ENCODE results near the gene CEACAM21.
A peak's percentile ranks its signal among the peaks of the same experiment; 100 is the strongest.

Gene CEACAM21

DNA sequence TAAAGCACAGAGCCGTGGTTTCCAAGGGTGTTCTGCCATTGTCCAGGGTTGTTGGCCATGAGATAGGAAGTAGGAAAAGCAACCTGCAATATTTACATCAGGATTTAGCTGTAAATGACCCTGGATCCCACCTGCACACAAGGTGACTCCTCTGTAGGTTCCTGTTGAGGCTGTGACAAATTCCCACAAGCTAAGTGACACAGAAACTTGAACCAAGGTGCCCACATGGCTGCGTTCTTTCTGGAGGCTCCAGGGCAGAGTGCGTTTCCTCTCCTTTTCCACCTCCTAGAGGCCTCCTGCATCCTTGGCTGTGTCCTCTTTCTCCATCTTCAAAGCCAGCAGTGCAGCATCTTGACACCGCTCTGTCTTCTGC, 11.9 kb downstream of the CEACAM21 start:
- DNase-seq = no peak

DNA sequence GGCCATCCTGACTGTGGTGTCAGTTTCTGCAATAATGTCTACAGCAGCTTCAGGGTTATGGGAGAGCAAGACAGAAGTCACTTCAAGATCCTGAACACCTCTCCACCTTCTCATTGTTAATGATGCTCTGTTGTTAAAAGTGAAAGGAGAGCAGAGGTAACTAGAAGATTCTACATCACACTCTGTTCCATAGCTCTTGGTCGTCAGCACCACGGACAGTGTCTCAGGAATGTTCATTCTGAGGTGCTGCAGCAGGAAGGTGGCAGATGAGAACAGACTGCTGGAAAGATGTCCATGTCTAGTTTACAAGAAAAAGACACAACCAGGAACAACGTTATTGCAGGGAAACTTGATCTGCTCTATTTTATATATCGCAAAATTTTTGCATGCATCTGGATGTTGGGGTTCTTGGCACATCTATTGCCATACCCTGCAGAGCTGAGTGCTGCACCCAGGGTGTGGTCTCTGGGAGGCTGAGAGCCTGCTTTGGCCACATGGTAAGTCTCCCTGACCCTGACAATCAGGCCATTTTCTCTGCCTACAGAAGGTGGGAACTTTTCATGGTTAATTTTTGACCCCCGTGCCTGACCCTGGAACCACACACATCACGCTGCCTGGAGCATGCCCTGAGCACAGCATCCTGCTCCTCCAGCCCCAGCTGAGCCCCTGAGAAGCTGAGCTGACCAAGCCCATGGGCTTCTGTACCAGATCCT, 12.7 kb downstream of the CEACAM21 start:
- DNase-seq = no peak

DNA sequence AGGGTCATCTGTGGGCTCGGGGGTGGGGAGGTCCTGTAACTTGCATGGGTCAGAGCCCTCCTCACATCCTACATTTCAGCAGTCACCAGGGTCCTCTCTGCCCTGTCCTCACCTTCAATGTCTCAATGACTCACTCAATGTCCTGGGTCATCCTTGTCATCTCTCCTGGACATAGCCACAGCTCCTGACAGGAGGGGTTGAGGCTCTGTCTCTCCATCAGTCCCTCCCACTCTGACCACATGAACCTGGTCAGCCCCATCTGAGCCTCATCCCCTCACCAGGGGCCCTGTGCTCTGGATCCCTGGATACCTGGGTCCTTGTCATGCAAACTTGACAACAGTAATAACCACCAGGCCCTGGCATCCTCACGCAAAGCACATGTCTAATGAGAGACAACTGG, 13.4 kb downstream of the CEACAM21 start:
- DNase-seq = no peak

DNA sequence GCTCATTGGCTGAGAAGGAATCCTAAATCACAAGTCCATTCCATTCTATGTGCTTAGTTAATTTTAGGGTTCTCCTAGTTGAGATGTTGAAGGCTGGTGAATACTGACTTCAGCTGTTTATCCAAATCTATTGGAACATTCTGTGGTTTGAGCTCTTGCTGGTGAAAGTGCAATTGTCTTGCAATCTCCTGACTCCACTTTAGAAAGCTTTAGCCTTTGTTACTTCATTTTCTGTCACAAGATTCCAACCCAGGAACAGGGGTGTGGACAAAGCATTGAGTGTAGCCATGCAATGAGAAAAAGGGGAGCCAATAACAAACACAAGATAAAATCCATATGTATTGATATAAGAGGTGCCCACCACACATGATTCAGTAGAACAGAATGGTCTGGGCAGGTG, 15.0 kb downstream of the CEACAM21 start:
- no peak for DNase-seq

DNA sequence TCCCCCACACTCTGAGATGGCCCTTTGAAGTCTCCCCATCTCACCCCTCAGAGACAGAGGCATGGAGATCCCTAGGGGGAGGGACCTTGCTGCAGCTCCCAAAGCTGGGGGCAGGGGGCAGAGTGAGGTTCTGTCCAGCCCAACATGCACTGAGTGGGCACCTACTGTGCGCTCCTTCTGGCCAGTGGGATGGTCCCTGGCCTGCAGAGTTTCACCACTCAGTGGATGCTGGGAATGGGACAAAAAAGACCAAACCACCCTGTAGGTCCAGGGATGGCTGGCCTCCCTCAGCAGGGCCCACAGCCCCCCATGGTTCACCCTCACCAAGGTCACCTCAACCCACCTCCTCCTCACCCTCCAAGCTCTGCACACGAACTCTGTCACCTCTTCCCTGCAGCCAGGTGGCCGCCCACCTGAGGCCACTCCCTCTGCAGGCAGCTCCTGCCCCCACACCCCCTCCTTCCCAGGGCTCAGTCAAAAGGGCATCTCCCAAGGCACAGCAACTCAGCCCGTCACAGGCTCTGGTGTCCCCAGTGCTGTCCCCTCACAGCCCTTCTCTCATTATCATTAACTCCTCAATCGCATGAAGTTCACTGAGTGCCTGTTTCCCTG, 16.1 kb downstream of the CEACAM21 start:
- no peak for DNase-seq

DNA sequence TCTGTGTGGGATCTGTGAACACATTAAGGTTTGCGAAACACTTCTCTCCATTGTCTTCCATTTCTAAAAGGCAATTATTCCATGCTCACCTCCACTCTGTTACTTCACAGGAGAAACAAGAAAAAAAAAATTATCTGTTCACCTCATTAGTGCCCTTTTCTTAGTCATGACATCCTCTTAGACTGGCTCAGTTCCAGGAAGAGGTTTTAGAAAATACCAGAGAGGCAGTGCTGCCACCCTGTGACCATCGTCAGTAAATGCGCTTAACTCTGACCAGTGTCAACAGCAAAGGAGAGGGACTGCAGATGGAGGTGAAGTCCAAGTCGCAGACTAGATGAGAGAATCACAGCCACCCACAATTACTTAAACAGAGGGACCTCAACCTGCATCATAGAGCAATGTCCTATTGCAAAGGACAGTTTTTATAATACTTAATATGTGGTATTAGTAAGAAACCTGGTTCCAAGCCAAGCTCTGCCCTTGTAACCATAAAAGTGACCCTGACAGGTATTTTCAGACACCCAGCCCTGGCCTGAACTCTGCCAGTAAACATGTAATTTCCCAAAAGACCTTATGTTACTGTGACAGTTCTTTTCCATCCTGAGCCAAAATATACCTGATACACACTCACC, 19.4 kb downstream of the CEACAM21 start:
- DNase-seq = peak; percentile 5

DNA sequence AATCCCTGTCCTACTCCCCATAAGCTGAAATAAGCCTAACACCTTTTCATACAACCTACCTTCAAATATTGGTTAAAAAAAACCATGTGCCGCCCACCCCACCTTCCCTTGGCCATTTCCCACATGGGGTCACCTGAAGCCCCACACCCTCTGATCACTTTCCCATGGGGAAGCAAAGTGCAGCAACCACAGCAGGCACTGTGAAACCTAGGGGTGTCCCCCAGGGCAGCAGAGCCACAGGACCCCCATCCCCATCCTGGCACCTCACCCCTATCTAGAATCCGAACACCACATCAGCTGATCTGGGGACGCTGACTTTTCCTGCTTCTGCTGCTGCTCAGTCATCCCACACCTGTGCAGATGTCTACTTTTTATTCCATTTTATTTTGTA, 19.9 kb downstream of the CEACAM21 start:
- no peak for DNase-seq

DNA sequence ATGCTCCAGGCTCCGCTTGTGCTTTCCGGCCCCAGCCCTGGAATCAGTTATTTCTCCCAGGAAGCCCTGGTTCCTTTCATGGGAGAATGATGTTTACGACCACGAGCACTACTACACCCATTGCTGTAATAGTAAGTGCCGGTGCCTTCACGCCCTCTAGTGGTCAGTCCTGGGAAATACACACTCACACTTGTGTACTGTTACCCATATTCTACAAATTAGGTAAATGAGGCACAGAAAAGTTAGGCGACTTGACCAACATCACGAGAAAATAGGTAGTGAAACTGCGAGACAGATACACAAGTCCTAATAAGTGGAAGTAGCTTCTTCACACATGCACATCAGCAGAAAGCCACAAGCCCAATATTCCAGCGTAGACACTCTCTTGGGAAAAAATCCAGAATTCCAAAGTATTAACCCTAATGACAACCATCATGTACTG, 21.7 kb downstream of the CEACAM21 start:
- peak; percentile 35 for DNase-seq

DNA sequence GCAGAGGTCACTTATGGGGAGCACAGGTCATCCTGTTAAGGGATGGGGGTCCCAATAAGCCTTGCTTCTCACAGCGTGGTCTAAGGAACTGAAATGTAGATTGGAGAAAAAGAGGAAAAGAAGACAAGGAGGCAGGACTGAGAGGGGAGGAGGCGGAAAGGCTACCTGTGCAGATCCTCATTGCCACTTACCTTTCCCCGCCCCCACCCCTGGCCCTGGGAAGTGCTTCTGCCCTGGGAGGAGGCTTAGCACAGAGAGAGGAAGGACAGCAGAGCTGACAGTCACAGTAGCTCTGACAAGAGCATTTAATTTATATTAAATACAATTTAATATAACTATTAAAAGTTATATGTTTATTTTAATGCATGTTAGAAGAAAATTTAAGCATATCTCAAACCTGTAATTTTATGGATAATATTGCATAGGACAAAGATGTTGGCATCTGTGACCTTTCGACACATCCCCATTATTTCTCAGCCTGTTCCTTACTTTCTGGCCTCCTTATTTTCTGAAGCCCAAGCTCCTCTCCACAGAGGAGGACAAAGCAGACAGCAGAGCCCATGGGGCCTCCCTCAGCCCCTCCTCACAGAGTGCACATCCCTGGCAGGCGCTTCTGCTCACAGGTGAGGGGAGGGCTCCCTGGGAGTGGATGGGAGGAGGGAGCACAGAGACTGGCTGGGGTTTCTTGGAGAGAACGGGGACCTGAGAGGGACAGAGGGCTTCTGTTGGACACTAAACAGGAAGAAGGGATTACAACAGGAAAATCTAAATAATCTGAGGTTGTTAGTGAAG, 23.4 kb downstream of the CEACAM21 start:
- no peak for DNase-seq

DNA sequence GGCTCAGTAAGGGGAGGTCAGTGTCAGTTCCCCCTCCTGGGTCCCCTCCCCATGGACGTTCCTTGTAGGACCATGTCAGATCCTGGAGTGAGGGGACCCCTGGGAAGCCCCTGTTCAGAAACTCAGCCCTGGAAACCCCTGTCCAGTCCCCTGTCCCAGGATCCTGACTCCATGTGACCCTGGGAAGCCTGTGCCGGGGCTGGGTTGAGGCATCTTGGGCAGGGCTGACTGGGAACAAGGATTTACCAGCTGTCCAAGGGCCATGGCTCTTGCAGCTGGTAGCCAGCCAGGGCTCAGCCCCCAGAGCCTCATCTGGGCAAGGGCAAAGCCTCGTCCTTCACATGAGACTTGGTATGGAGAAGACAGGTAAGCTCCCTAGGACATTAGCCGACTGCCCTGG, 25.8 kb downstream of the CEACAM21 start:
- no peak for DNase-seq

DNA sequence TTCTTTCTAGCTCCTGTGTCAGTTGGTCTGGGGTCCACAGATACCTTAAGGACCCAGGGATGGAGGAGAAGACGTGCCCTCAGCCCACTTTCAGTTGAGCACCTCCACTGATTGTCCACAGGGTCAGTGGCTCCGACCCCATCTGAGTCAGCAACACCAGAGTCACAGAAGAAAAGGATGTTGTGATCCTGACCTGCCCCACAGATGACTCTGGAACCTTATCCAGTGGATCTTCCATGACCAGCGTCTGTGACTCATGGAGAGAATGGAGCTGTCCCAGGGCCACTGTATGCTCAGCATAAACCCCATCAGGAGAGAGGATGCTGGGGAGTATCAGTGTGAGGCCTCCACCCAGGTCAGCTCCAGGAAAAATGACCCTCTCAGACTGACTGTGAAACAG, 28.9 kb downstream of the CEACAM21 start:
- no peak for DNase-seq

DNA sequence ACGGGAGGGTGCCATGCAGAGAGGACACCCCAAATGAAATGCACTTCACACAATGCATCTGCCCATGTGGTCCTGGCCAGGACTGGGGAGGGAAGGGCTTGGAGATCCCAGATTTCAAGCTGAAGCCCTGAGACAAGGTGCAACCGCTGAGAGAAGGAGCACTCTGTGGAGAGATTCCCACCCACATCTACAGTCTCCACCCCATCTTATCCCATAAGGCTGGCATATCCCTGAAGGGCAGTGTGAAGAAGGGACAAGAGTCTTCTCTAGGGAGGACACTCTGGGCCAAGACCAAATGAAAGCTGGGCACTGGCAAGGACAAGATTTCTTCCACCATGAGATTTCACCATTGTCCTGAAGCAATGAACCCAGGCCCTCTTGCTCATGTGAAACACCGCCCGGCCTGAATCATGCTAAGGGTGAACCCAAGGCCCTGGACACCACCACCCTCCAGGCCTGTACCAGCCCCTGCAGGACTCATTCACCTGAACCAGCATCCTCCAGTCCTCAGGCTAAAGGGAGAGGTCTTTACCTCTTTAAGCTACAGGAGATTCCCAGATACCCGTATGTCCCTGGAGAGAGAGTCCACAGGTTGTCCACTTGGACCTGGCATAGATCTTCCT, 30.4 kb downstream of the CEACAM21 start:
- DNase-seq = no peak

DNA sequence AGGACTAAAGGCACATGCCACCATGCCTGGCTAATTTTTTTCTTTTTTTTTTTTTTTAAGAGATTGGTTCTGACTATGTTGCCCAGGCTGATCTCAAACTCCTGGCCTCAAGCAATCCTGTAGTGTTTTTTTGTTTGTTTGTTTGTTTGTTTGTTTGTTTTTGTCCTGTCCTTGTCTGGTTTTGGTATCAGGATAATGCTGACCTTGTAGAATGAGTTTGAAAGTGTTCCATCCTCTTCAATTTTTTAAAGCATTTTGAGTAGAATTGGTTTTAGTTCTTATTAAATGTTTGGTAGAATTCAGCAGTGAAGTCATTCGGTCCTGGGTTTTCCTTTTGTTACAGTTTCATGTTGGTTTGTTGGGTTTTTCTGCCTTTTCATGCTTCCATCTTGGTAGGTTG, 31.7 kb downstream of the CEACAM21 start:
- DNase-seq = no peak

DNA sequence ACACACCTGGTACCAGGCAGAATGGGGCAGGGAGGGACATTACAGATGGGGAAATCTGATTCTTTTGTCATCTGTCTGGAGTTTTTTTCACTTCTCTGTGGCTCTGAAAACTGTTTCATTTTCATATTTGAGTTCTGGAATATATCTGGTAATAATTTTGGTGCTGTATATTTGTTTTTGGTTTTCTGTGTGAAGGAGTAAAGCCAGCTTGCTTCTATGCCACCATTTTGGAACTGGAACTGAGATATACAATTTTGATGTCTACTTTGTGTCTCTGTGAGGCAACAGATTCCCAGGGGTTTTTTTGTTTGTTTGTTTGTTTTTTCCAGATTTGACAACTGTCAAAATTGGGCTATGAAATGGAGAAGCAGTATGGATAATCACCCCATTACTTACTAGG, 34.8 kb downstream of the CEACAM21 start:
- DNase-seq = no peak

DNA sequence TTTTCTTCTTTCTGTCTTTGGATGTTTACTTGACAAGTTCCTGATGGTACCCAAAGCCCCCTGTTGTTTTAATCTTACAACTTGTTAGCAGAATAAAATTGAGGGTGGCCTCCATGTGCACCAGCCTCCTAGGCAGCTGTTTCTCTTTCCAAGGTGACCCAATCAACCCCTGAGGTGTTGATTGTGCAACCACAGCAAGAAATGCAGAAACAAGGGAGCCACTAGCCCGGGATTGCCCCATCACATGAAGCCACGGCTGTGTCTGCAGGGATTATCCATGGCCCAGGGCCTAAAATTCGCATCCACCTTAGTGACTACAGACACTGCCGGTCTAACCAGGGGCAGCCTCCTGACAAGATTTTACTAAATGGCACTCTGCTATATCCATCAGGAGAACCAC, 36.5 kb downstream of the CEACAM21 start:
- DNase-seq = no peak

DNA sequence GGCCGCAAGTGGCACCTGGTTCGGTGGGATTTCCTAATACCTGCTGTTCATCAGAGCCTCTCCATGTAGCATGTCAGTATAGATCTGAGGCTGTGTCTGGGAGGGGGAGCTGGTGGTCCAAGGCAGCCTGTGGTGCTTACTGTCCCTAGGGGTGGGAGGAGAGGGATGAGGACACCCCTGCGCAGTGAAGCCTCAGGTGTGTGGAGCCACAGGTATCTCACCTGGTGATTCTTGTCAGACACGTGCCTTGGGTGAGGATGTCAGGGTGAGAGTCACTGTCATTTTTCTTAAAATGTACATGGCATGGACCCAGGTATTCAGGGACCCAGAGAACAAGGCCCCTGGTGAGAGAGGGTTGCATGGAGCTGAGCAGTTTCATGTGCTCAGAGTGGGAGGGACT, 39.2 kb downstream of the CEACAM21 start:
- DNase-seq = no peak

DNA sequence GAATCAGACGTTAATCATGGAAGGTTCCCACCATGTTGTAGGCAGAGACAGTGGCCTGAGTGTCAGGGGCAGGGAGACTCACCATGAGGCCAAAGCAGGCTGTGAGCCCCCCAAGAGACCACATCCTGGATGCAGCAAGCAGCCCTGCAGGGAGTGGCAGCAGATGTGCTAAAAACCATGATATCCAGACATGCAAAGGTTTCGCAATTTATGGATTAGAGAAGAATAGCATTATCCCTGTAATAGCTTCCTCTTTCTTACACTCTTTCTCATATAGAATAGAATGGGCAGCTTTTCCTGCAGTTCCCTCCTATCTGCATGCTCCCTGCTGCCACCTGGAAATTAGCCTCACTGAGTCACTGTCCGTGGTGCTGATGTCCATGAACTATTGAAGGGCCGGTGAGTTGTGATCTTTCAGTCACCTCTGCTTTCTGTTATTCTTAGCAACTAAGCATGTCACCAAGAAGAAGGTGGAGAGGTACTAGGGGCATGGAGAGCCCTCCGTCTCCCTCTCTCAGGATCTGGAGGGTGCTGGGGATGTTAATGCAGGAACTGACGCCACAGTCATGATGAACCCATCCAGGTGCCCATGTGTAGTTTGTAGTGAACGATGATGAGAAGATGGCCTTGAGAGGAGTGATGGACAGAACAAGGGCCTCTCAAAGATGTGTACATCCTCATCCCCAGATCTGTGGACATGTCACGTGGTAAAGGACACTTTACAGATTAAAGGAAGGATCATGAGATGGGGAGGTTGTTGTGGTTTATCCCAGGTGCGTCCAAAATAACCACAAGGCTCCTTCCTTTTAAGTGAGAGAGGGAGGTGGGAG, 41.0 kb downstream of the CEACAM21 start:
- no peak for DNase-seq

DNA sequence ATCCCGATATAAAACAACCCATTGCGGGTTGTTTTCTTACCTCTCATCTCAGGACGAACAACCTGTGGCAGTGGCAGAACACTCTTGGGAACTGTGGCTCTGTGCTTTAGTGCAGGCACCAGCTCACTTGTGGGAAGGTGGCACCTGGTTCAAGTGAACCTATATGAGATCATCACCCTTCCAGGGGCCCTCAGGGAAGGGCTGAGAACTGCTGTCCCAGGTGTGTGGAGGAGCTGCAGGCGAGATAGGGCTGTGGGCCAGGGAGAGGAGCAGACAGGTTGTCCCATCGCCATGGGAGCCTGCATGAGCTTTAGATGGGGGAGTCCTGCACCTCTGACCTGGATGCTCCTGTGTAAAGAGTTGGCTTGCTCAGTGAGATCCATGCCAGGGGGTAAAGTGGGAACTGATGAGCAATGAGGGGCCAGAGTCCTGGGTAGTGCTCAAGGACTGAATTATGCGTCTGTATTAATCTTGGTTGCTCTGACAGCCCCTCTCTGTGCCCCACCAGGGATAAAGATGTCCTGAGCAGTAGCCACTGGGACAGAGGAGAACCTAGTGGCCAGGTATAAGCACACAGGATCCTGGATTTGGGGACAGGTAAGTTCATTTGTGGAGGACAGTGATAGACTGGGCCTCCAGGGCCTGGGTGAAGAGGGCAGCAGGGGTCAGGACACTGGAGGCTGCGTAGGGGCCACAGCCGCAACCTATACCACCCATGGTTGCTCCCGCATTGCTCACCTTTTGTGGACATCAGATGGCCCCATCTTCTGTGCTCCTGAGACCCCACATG, 42.2 kb downstream of the CEACAM21 start:
- DNase-seq = no peak

DNA sequence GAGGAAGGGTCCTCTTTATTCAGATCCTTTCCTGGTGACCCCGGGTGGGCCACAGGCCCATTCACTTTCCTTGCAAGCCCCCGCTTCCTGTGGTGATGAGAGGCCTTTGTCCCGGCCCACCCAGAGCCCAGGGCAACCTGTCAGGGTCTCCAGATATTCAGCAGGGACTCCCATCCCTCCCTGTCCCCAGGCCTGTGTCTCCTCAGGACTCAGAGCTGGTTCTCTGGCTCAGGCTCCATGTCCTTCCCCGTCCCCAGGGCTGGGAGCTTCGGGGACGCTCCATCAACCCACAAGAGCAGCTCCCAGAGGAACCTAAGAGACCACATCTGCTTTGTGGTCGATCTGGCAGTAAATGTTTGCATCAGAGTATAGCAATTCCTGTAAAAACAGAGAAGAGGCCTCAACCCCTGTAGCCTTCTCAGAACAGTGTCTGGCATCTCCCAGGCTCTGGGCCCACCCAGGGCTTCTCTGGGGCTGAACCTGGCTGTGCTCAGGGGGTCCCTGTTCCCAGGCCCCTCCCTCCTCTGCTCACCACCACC, 43.1 kb downstream of the CEACAM21 start:
- DNase-seq = no peak

DNA sequence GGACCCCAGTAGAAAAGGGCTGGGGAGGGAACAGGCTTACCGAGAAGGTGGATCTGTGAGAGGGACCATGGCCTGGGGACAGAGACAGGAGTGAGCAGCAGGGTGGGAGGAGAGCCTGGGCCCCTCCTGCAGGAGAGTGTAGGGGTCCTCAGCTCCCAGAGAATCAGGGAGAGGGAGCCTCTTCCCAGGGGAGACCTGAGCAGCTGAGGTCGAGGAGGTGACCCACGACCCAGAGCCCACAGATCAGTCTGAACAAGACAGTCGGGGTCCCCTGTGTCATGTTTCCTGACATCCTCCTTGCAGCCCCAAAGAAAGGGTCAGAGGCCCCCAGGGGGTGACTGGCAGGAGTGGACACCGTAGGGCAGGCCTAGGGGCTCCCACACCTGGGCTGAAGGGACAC, 44.2 kb downstream of the CEACAM21 start:
- no peak for DNase-seq

DNA sequence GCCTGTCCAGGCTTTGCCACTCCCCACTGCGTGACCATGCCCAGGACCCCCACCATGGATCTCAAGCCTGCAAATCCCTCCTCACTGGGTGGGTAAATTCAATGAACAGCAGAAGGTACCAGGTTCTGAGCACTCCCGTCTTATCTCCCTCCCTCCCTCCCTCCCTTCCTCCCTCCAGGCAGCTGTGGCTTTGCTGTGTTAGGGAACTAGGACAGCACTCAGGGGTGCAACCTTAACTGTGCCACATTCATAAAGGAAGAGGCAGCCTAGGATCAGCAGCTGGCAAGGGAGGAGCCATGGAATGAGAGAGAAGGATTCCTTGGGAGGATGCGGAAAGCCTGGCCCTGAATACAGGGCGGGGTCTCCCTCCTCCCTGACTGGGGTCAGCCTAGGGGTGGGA, 45.3 kb downstream of the CEACAM21 start:
- DNase-seq = no peak
